ENCODE measurements around the gene CHST3.

Gene CHST3

GRCh38 chr10:72011976-72012512, 47.8 kb downstream of the CHST3 start:
- TF ChIP-seq ZFX (IDR thresholded peaks at IDR 0.05) (no peak), CTCF (conservative IDR thresholded peaks at IDR 0.05) (no peak)
- H3K27ac ChIP-seq, result no peak overlapping the region

- no peak for TF ChIP-seq CTCF (conservative IDR thresholded peaks at IDR 0.05)
- H3K27ac ChIP-seq, result no peak overlapping the region
These were observed 48.6 kb downstream of the CHST3 start for GRCh38 chr10:72012796-72013195.

GRCh38 chr10:72013202-72013945, 49.2 kb downstream of the CHST3 start:
- H3K27ac ChIP-seq, result no peak overlapping the region
- TF ChIP-seq CTCF (conservative IDR thresholded peaks at IDR 0.05) (no peak), ZFX (IDR thresholded peaks at IDR 0.05) (no peak)

- H3K27ac ChIP-seq, result no peak overlapping the region
These were observed 50.0 kb downstream of the CHST3 start for GRCh38 chr10:72014197-72014596.

GRCh38 chr10:72014785-72015480, 50.7 kb downstream of the CHST3 start:
- H3K27ac ChIP-seq, result no peak overlapping the region
- TF ChIP-seq ZFX (IDR thresholded peaks at IDR 0.05) (no peak), CTCF (conservative IDR thresholded peaks at IDR 0.05) (no peak)

More at GRCh38 chr10:72014197-72014596, 50.0 kb downstream of the CHST3 start:
- TF ChIP-seq CTCF (conservative IDR thresholded peaks at IDR 0.05) (no peak), ZFX (IDR thresholded peaks at IDR 0.05) (no peak)

GRCh38 chr10:72015841-72016240, 51.6 kb downstream of the CHST3 start:
- TF ChIP-seq CTCF (conservative IDR thresholded peaks at IDR 0.05) (no peak), ZFX (IDR thresholded peaks at IDR 0.05) (no peak)
- H3K27ac ChIP-seq, result no peak overlapping the region

Data from C4-2B (cell line).